Measurements from ENCODE around the gene URM1.

Gene URM1

GRCh38 chr9:128374221-128374675 is 3.1 kb downstream of the URM1 start:
- no peaks in the 10 kb centered on the region for H3K9me2 ChIP-seq (replicated peaks; ENCODE audit: low read depth, low read length)
- H3K9ac ChIP-seq (ENCODE audit: low read depth, low read length, poor library complexity, severe bottlenecking): no peak overlapping the region
- no peak overlapping the region for H2AFZ ChIP-seq (ENCODE audit: low read length)
- no peak overlapping the region for H3K4me3 ChIP-seq (ENCODE audit: low read length, poor library complexity, severe bottlenecking)
- no peaks in the 10 kb centered on the region for H3K27me3 ChIP-seq (ENCODE audit: insufficient read depth, low read length, poor library complexity, severe bottlenecking)
- H3K4me1 ChIP-seq (ENCODE audit: insufficient read depth, low read length, poor library complexity, severe bottlenecking): peaks cover 14% of the 10 kb centered on the region
- TF ChIP-seq EZH2phosphoT487 (IDR thresholded peaks at IDR 0.05; ENCODE audit: borderline replicate concordance) (no peak), CTCF (conservative IDR thresholded peaks at IDR 0.05; ENCODE audit: low read length) (no peak)
- no peak overlapping the region for H3K4me2 ChIP-seq (ENCODE audit: low read depth, low read length, poor library complexity, severe bottlenecking)
- no peaks in the 10 kb centered on the region for H3F3A ChIP-seq (ENCODE audit: low read depth)
- H3K36me3 ChIP-seq (ENCODE audit: insufficient read depth, low read length): no peaks in the 10 kb centered on the region
- peaks cover 53% of the 10 kb centered on the region for H3K79me2 ChIP-seq (ENCODE audit: insufficient read depth, low read length)
- H3K9me3 ChIP-seq (ENCODE audit: insufficient read depth, low read depth, low read length): no peaks in the 10 kb centered on the region
- H4K20me1 ChIP-seq (ENCODE audit: insufficient read depth, low read length, poor library complexity, severe bottlenecking): no peaks in the 10 kb centered on the region

DNA sequence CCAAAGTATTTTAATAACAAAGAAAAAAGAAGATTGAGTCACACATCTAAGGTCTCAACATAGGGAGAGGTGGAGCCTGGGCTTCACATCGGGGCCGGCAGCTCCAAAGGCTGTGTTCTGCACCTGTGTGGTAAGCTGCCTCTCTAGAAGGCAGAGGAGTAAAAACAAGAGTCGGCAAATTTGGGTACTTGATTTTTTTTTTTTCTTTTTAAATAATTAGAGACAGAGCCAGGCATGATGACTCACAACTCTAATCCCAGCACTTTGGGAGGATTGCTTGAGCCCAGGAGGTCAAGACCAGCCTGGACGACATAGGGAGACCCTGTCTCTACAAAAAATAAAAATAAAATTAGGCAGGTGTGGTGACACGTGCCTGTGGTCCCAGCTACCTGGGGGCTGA is 4.7 kb downstream of the URM1 start:
- no peak for TF ChIP-seq EZH2phosphoT487 (IDR thresholded peaks at IDR 0.05; ENCODE audit: borderline replicate concordance)
- no peak for TF ChIP-seq CTCF (conservative IDR thresholded peaks at IDR 0.05; ENCODE audit: low read length)
- Histone ChIP-seq H3F3A (ENCODE audit: low read depth) (no peaks in the 10 kb centered on the region), H3K9me3 (ENCODE audit: insufficient read depth, low read depth, low read length) (no peaks in the 10 kb centered on the region), H3K36me3 (ENCODE audit: insufficient read depth, low read length) (no peaks in the 10 kb centered on the region; the same call in 1 of the 2 replicates), H3K27me3 (ENCODE audit: insufficient read depth, low read length, poor library complexity, severe bottlenecking) (no peaks in the 10 kb centered on the region), H2AFZ (ENCODE audit: low read length) (no peak overlapping the region), H3K9ac (ENCODE audit: low read depth, low read length, poor library complexity, severe bottlenecking) (no peak overlapping the region), H3K4me3 (ENCODE audit: low read length, poor library complexity, severe bottlenecking) (no peak overlapping the region), H4K20me1 (ENCODE audit: insufficient read depth, low read length, poor library complexity, severe bottlenecking) (no peaks in the 10 kb centered on the region), H3K9me2 (replicated peaks; ENCODE audit: low read depth, low read length) (no peaks in the 10 kb centered on the region), H3K4me2 (ENCODE audit: low read depth, low read length, poor library complexity, severe bottlenecking) (no peak overlapping the region), H3K4me1 (ENCODE audit: insufficient read depth, low read length, poor library complexity, severe bottlenecking) (peaks cover 9% of the 10 kb centered on the region), H3K79me2 (ENCODE audit: insufficient read depth, low read length) (peaks cover 53% of the 10 kb centered on the region)

DNA sequence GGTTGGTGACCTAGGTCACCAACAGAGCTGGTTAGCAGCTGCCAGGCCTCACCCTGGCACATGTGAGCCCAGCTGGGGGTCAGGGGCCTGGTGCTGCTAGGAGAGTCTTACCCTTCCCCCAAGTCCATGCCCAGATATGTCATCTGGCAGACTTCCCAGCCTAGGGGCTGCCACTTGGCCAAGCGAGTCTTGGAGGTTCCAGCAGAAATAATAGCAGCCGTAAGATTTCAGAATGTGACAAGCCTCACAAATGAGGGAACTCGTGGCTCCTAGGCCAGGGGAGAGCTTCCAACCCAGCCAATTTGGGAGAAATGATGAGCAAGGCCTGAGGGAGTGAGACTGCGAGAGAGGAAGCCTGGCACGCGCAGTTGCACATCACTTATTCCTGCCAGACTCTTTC is 11.1 kb downstream of the URM1 start:
- H3K27me3 ChIP-seq (ENCODE audit: insufficient read depth, low read length, poor library complexity, severe bottlenecking): no peaks in the 10 kb centered on the region
- peaks cover 32% of the 10 kb centered on the region; the same call in 1 of the 2 replicates for H3K36me3 ChIP-seq (ENCODE audit: insufficient read depth, low read length)
- no peaks in the 10 kb centered on the region; the same call in 1 of the 2 replicates for H3K79me2 ChIP-seq (ENCODE audit: insufficient read depth, low read length)
- no peaks in the 10 kb centered on the region for H4K20me1 ChIP-seq (ENCODE audit: insufficient read depth, low read length, poor library complexity, severe bottlenecking)
- H3K9me2 ChIP-seq (replicated peaks; ENCODE audit: low read depth, low read length): no peaks in the 10 kb centered on the region
- no peak for TF ChIP-seq EZH2phosphoT487 (IDR thresholded peaks at IDR 0.05; ENCODE audit: borderline replicate concordance)
- no peak for TF ChIP-seq CTCF (conservative IDR thresholded peaks at IDR 0.05; ENCODE audit: low read length)
- no peaks in the 10 kb centered on the region for H3K9me3 ChIP-seq (ENCODE audit: insufficient read depth, low read depth, low read length)
- H3K9ac ChIP-seq (ENCODE audit: low read depth, low read length, poor library complexity, severe bottlenecking): no peak overlapping the region
- H3K4me3 ChIP-seq (ENCODE audit: low read length, poor library complexity, severe bottlenecking): no peak overlapping the region
- H2AFZ ChIP-seq (ENCODE audit: low read length): no peak overlapping the region
- H3K4me2 ChIP-seq (ENCODE audit: low read depth, low read length, poor library complexity, severe bottlenecking): no peak overlapping the region
- no peaks in the 10 kb centered on the region for H3K4me1 ChIP-seq (ENCODE audit: insufficient read depth, low read length, poor library complexity, severe bottlenecking)
- no peaks in the 10 kb centered on the region for H3F3A ChIP-seq (ENCODE audit: low read depth)

Measured in Loucy (cell line).